AG20443 (cell line): ENCODE data around the gene CACNA1C.

Source experiments
- DNase-seq: peaks from one replicate; pipeline ENCODE4 v3.0.0; 2012; ENCODE audit warnings: low spot score, mixed read lengths

Gene CACNA1C

GRCh38 chr12:2627076-2627834 is 574.5 kb downstream of the CACNA1C start:
- DNase-seq: no peak

DNA sequence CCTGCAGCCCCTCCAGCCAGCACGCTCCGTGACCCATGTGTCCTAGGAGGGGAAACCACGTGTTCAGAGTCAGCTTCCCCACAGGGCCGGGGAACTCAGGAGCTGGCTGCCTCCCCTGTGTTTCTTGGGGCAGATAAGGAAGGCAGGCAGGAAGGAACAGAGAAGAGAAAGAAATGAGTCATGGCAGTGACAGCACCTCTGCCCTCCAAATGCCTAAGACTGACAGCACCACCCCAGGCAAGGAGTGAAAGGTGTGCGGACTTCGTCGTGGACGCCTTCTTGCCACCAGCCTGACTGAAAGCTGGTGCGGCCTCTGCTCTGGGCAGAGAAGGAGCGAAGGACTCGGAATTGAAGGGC is 575.0 kb downstream of the CACNA1C start:
- DNase-seq: no peak

DNA sequence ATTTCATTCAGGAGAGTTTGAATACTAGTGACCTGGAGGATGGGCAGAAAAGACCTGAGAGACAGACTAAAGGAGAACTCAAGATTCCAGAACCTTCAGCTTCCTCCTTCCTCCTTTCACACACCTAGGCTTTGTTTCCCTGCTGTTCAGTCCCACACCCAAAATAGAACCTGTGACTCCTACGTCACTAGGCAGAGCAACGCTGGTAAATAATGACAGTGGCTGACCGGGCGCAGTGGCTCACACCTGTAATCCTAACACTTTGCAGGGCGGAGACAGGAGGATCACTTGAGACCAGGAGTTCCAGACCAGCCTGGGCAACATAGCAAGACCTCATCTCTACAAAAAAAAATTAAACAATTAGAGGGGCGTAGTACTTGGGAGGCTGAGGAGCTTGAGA is 575.6 kb downstream of the CACNA1C start:
- DNase-seq: no peak

- no peak for DNase-seq
Observed at GRCh38 chr12:2629051-2629450, 576.3 kb downstream of the CACNA1C start.

DNA sequence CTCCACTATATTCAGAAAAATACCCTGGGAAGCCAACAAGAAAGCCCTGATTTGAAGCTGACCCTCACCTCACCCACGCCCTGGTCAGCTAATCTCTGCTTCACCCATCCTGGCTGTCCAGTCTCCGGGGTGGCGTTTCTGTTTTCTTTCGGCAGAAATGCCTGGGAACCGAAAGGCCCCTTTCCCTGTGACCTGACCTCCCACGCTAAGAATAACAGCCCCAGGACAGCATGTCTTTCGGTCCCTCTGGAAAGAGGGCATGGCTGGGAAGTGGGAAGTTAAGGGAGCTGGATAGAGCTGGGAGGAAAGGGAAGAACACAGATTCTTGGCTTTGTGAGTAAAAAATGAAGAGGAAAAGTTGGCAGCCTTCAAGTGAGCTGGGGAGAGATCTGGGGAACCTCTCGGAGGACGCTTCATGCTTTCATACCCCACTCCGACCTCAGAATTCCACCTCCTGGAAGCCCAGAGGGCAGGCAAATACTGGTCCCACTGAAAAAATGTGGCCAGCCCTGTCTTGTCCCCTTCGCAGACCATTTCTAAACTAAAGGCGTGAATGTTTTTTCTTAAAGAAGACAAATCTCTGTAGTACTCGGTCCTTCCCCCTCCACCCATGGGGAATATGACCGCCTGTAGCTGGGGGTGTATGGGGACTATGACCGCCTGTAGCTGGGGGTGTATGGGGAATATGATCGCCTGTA is 579.0 kb downstream of the CACNA1C start:
- no peak for DNase-seq

DNA sequence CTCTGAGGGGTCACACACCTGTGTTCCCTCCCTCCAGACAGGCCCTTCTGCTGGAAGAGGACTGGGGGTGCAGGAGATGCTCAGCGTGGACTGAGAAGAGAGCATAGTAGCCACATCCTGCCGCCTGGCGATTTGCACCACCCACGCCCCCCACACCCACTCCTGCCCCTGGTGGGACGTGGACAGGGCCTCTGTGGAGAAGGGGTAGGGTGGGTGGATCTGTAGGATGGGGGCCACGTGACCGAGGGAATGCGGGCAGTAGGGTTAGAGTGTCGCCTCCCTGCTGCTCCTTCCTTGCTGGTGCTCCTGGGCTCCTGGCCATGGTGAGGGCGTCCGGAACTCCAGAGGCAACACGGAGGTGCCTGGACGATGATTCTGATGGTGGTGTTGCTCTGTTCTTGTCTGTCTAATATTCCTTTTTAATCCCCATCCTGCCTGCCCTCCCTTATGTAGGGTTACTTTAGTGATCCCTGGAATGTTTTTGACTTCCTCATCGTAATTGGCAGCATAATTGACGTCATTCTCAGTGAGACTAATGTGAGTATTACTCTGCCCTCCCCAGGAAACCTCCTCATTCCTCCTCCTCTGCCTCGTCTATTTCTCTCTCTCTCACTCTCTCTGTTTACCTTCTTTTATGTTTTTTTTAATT is 580.5 kb downstream of the CACNA1C start:
- DNase-seq: no peak

DNA sequence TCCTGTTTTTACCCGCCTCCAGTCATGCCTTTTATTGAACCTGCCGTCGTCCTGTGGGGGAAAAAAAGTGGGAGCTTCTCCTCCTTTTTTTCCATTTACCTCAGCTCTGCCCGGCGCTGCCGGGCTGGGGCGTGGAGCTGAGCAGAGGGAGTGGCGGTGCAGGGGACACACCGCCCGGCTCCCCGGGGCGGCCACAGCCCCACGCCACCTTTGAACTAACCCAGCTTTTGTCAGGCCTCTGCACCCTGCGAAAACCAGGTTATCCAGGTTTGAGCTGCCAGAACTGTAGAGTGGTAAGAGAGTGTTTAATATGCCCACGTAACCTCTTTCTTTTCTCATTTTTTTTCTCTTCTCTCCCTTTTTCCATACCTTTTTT is 581.0 kb downstream of the CACNA1C start:
- DNase-seq: no peak

- no peak for DNase-seq
Observed at GRCh38 chr12:2634471-2634870, 581.7 kb downstream of the CACNA1C start.

GRCh38 chr12:2636741-2637340 is 584.1 kb downstream of the CACNA1C start:
- no peak for DNase-seq

DNA sequence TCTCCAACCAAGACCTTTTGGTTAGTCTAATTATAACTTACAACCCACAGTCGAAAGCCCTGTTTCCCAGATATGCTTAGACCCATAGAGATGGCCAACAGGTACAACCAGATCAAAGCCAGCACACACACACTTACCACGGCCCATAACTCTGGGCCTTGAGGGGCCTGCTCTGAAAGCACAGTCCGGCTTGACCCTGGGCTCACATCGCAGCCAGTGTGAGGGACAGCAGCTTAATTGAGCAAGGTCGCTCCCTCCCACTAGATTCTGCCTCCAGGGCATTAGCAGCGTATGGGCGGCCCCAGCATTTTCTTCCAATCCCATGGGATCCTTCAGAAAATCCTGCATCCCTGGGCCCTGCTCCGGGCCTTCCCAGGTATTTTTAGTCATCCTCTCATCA is 584.6 kb downstream of the CACNA1C start:
- no peak for DNase-seq

DNA sequence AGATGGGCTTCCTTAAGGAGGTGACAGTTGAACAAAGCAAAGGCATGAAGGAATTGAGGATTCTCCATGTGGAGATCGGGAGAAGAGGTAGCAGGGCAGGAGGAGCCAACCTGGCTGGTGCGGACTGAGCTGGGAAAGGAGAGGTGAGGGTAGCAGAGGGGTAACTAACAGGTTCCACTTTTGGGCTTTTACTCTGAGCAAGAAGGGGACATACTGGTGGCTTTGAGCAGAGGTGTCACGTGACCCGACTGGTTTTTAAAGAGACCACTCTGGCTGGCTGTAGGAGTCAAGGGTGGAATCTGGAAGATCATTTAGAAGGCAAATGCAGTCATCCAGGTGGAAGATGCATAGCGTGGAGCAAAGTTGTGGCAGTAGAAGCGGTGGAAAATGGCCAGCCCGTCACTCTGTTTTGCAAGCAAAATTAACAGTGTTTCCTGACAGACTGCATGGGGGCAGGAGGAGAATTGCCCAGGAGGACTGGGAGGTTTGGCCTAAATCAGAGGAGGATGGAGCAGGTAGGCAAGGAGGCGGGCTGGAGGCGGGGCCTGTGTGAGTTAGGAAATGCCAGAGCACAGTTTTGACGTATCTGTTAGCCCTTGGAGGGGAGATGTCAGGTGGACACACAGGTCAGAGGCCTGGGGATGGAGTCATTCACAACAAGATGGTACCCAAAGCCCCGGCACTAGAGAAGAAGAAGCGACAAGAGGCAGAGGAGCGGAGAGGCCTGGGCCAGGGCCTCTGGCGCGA is 585.7 kb downstream of the CACNA1C start:
- DNase-seq: no peak

DNA sequence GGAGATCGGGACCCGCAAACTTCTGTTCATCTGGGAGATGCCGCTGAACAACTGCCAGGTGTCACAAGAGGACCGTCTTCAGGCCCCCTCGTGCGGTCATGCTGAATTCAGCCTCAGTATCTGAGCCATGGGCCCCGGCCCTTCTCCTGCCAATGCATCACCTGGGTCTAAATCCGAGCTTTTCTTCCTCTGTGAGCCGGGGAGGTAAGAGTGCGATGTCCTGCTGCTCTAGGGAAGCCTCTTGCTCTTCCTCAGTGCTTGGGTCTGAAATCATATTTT is 586.2 kb downstream of the CACNA1C start:
- DNase-seq: no peak

DNA sequence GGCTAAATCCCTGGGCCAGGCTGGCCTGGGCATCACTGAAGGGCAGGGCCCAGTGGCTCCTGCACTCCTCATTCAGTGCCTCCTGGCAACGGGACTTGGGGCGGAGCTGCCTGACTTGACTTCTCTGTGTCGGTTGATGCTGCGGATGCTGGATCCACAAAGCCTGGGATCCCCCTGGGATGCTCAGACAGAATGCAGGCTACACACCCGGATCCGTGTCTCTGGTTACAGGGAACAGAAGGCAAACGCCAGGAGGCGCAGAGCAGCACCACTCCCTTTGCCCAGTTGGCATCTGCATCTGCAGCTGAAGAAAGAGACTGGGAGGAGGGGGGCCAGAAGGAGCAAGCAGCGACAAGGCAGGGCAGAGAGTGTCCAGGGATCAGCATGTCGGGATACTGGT is 587.5 kb downstream of the CACNA1C start:
- DNase-seq: peak; percentile 86

GRCh38 chr12:2640709-2641108 is 587.9 kb downstream of the CACNA1C start:
- DNase-seq: peak; percentile 98

- DNase-seq: peak; percentile 43
Observed at GRCh38 chr12:2641207-2641606, 588.4 kb downstream of the CACNA1C start.

- no peak for DNase-seq
Observed at GRCh38 chr12:2641761-2642160, 589.0 kb downstream of the CACNA1C start.

GRCh38 chr12:2642176-2642892 is 589.5 kb downstream of the CACNA1C start:
- no peak for DNase-seq

GRCh38 chr12:2642896-2643425 is 590.2 kb downstream of the CACNA1C start:
- no peak for DNase-seq

DNA sequence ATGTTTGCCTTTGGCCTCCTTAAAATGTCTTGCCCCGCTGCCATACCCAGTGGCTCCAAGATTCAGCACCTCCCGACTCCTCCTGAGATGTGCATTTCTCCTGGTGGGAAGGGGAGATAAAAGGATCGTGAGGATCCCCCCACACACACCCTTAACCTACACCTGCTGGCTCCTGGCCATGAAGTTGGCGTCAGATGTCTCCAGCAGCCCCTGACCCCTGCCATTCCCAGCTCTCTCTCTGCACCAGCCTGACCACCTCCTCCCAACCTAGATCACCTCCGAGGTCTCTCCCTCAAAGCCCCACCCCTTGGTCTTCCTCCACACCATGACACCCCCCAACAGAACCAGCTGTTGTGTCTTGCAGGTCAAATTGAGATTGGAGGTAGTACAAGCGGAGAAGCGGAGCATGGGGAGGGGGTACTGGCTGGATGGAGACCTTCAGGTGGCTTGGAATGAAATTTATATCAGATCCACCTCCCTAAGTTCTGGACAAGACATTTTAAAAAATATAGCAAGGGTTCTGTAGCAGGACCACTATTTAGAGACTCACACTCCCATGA is 590.9 kb downstream of the CACNA1C start:
- DNase-seq: no peak

DNA sequence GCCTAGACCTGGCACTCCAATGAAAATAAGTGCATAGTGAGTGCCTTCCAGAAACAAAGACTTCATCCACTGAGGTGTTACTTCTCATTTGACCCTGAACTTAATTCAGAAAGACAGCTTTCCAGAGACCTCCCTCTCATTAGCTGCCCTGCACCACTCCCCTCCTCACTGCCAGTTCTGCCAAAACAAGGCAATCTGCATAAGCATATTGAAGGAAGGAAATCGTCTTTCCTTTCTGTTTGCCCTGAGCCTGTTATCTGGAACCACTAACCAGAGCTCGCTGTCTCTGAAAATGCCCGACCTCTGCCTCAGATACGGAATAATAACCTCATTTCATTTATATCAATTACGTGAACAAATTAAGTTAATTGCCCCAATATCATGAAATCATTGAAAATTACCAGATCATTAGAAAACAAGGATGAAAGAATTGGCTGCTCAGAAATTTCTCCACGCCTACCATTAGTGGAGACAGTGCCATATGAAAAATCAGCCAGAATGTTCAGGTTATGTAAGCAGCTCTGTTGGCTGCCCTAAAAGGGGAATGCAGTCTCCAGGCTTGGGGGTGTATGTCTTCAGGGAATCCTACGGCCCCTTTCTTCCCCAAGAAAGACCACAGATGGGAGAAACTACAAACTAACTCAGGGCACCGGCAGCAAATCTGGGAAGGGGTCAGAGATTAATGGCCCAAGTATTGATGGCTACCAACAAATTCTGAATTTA is 592.1 kb downstream of the CACNA1C start:
- no peak for DNase-seq

GRCh38 chr12:2645460-2645859 is 592.7 kb downstream of the CACNA1C start:
- no peak for DNase-seq
